Measurements from ENCODE around the gene CCDC7. TPM values are rescaled to one million over a fixed set of nuclear protein-coding genes. Genes with fewer than 3 reads are reported as not detected.

Gene CCDC7
- total and polyA plus RNA-seq, 2 experiments from 2014 or later = 0.83 to 1.6 TPM

DNA sequence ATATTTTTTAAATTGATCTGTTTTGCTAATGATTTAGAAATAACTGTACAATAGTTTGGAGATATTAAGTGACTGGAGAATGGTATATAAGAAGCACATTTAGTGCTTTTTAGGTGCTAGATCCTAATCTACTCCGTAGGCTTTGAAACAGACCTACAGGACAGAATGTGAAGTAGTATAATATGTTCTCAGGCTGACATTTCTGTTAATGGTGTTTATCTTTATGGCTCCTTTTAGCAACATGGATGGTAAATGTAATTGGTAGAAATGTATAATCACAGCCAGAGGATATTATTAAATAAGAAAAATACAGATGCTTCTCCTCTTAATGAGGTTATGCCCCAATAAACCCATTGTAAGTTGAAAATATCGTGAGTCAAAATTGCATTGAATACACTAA lies 30.6 kb upstream of the CCDC7 start:
- no peak overlapping the region for H3K27ac Mint-ChIP-seq
- no peaks in the 10 kb centered on the region for H3K27me3 ChIP-seq (ENCODE audit: insufficient read depth)
- TF ChIP-seq, protein P1, sequence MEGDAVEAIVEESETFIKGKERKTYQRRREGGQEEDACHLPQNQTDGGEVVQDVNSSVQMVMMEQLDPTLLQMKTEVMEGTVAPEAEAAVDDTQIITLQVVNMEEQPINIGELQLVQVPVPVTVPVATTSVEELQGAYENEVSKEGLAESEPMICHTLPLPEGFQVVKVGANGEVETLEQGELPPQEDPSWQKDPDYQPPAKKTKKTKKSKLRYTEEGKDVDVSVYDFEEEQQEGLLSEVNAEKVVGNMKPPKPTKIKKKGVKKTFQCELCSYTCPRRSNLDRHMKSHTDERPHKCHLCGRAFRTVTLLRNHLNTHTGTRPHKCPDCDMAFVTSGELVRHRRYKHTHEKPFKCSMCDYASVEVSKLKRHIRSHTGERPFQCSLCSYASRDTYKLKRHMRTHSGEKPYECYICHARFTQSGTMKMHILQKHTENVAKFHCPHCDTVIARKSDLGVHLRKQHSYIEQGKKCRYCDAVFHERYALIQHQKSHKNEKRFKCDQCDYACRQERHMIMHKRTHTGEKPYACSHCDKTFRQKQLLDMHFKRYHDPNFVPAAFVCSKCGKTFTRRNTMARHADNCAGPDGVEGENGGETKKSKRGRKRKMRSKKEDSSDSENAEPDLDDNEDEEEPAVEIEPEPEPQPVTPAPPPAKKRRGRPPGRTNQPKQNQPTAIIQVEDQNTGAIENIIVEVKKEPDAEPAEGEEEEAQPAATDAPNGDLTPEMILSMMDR (conservative IDR thresholded peaks at IDR 0.05; ENCODE audit: low read depth in 2 of 2) = no peak
- no peak for TF ChIP-seq POLR2AphosphoS5 (IDR thresholded peaks at IDR 0.05; ENCODE audit: low read depth)
- no peak for TF ChIP-seq EZH2phosphoT487 (IDR thresholded peaks at IDR 0.05; ENCODE audit: unreplicated experiment)
- no peak for TF ChIP-seq ZNF114 (CRISPR knock-in tag; IDR thresholded peaks at IDR 0.05)
- no peak overlapping the region for H3K4me2 ChIP-seq
- no peaks in the 10 kb centered on the region for H3F3A ChIP-seq (replicated peaks; ENCODE audit: low read depth)
- H3K4me3 Mint-ChIP-seq = no peak overlapping the region
- no peak for ATAC-seq
- H3K9me3 Mint-ChIP-seq = no peaks in the 10 kb centered on the region
- no peaks in the 10 kb centered on the region for H4K20me1 ChIP-seq (replicated peaks; ENCODE audit: insufficient read depth)
- no peaks in the 10 kb centered on the region for H3K9me2 ChIP-seq (ENCODE audit: insufficient read depth)
- no peaks in the 10 kb centered on the region for H3K27me3 Mint-ChIP-seq (ENCODE audit: insufficient read depth, low read depth, poor library complexity)
- H3K4me3 ChIP-seq = no peak overlapping the region
- H3K36me3 ChIP-seq (ENCODE audit: insufficient read depth) = no peaks in the 10 kb centered on the region
- H3K79me2 ChIP-seq (replicated peaks; ENCODE audit: insufficient read depth) = no peaks in the 10 kb centered on the region
- H3K27ac ChIP-seq (ENCODE audit: low read depth) = no peak overlapping the region
- no peak for DNase-seq (ENCODE audit: low spot score)
- no peaks in the 10 kb centered on the region for H3K4me1 ChIP-seq (ENCODE audit: insufficient read depth)
- no peaks in the 10 kb centered on the region for H3K36me3 Mint-ChIP-seq (ENCODE audit: low read depth)
- H3K4me1 Mint-ChIP-seq = no peaks in the 10 kb centered on the region
- H2AFZ ChIP-seq = no peak overlapping the region

GRCh38 chr10:32417911-32418547 lies 27.9 kb upstream of the CCDC7 start:
- Histone ChIP-seq H3K79me2 (replicated peaks; ENCODE audit: insufficient read depth) (no peaks in the 10 kb centered on the region), H3K9me2 (ENCODE audit: insufficient read depth) (no peaks in the 10 kb centered on the region), H3K27ac (ENCODE audit: low read depth) (no peak overlapping the region), H4K20me1 (replicated peaks; ENCODE audit: insufficient read depth) (no peaks in the 10 kb centered on the region), H3K36me3 (ENCODE audit: insufficient read depth) (no peaks in the 10 kb centered on the region), H3K4me1 (ENCODE audit: insufficient read depth) (no peaks in the 10 kb centered on the region), H3F3A (replicated peaks; ENCODE audit: low read depth) (no peaks in the 10 kb centered on the region), H3K27me3 (ENCODE audit: insufficient read depth) (no peaks in the 10 kb centered on the region), H3K4me3 (no peak overlapping the region), H2AFZ (peak overlapping the region; percentile 19; the same call in 1 of the 2 replicates), H3K4me2 (no peak overlapping the region)
- Mint-ChIP-seq H3K9me3 (peaks cover 8% of the 10 kb centered on the region; the same call in 2 of the 3 replicates), H3K27me3 (ENCODE audit: insufficient read depth, low read depth, poor library complexity) (no peaks in the 10 kb centered on the region), H3K4me1 (no peaks in the 10 kb centered on the region), H3K36me3 (ENCODE audit: low read depth) (no peaks in the 10 kb centered on the region; the same call in 2 of the 3 replicates), H3K4me3 (no peak overlapping the region), H3K27ac (no peak overlapping the region)
- ATAC-seq = no peak
- no peak for DNase-seq (ENCODE audit: low spot score)
- TF ChIP-seq EZH2 (IDR thresholded peaks at IDR 0.05; ENCODE audit: low read depth, unreplicated experiment) (no peak), ZNF114 (CRISPR knock-in tag; IDR thresholded peaks at IDR 0.05) (no peak), ZNF462 (CRISPR knock-in tag; IDR thresholded peaks at IDR 0.05) (no peak), NANOG (IDR thresholded peaks at IDR 0.05; ENCODE audit: borderline replicate concordance) (no peak)
- TF ChIP-seq, protein P1 (conservative IDR thresholded peaks at IDR 0.05; ENCODE audit: low read depth in 2 of 2) = no peak

Measured in GM23338 (cell line).